ENCODE measurements around the gene KY. TPM values are rescaled to one million over a fixed set of nuclear protein-coding genes. Genes with fewer than 3 reads are reported as not detected.
"Not testable (repeated sequence)": the region's sequence is repeated elsewhere in the genome, so short reads cannot be mapped to it uniquely, and the experiment has no call there.

Gene KY
- total RNA-seq, 1 donor from 2014 or later = 1.6 TPM

DNA sequence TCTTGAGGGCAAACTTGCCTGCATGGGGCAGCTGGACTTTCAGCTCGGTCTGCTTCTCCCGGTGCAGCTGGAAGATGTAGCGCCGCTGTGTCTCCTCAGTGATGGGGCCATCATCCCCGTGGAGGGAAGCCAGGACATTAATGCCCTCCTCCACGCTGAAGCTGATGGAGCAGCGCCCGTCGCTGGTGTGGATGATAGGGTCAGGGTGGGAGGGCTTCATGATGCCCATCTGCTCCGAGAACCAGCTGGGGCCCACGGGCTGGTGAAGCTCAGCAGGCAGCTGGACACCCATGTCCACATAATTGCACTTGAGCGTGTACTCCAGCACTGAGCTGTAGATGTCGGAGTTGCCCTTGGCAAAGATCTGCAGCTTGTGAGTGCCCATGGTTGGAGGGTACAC is 46.9 kb downstream of the KY start:
- DNase-seq (ENCODE audit: low read depth) = no peak

DNA sequence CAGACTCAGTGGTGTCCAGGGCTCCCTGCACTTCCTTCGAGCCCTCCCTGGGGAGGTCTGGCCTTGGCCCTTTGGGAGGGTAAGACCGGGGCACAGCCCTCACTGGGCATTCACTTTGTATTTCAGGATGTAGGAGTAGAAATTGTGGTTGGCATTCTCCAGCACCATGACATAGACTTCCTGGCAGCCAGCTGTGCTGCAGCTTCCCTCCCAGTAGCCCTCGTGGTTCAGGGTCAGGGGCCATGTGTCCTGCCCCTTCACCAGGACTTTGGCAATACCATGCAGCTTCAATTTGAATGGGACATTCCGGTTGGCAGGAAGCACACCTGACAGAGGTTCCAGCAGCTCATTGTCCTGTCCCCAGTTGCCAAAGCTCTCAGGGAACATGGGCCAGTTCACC is 47.3 kb downstream of the KY start:
- no peak for DNase-seq (ENCODE audit: low read depth)

DNA sequence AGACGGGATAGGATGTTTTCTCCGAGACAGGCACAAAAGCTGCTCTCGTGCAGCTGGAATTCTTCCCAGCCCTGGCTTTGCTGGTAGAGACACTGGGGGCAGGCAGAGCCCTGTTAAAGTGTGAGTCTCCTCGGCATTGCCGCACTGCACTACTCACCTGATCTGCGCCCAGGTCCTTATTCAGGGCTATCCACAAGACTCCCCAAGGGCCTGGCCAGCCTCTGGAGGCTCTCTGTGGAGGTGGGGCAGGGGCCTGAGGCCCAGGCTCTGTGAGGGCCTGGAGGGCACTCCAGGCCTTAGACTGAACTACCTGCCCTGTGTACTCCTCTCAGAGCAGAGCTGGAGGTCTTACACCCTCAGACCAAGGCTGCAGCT is 48.4 kb downstream of the KY start:
- DNase-seq (ENCODE audit: low read depth) = no peak

DNA sequence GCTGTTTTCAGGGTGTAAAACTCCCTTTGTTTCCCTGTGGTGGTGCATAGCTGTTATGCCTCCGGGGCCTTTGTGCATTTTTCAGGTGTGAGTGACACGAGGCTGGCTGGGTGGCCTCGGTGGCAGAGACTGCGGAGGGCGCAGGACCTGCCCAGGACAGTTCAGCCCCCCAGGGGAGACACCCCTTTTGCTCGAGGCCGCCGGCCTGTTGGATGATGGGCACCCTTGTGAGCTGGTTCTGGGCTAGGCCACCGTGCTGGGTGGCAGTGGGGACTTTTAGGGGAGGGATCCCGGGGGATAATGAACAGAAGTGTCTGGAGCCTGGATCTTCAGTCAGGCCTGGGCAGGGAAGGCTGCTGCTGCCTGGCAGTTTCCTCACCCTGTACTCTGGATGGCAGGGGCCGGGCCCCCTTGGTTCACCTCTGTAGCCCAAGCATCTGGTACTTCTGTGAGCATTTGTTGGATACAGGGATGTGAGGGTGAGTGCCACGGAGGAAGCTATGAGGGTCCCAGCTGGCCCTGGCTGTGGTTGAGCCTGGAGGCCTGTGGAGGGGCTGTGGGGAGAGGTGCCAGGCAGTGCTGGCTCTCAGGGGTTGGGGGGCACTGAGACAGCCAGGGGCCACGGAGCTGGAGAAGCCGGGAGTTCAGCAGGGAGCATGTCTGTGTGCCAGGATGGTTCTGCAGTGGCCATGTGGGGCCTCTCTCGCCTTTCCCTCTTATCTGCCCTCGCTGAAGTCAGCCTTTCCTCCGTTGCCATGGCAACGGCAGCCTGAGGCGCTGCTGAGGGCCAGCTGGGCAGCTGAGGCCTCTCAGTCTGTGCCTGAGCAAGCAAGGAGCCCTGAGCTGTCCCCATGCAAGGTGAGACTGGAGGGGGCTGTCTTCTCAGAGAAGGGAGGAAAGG is 49.0 kb downstream of the KY start:
- peak; percentile 25 for DNase-seq (ENCODE audit: low read depth)

DNA sequence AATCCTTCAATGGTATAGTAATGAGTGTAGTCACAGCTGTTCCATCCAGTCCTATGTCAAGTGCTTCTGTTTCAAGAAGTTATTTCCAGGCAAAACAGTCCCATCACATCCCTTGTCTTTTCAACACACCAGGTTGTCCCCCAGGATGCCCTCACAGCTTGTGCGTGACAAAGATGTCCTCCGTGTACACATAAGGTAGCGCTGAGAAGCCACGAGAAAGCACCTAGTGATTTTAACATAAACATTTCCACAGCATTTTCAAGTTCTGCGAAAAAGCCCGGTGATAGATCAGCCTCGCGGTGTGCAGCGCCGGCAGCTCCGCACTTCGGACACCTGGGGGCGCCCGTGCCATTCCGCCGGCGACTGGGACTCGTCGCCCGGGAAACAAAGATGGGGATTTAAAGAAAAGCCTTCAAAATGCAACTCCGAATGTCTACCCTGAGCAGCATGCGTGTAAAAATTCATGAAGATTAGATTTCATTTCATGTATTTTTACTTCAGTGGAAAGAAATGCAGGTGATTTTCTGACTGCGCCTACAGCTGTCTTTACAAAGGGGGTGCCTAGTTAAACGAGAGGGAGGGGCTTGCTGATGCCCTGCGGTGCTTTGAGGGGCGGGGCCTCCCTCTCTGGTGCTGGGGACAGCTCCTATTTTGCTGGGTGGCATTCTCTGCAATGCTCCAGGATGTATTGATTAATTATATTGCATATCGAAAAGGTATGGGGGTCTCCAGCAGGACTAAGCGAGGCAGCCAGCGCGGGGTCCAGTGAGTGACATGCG is 49.9 kb downstream of the KY start:
- DNase-seq (ENCODE audit: low read depth) = peak; percentile 75

DNA sequence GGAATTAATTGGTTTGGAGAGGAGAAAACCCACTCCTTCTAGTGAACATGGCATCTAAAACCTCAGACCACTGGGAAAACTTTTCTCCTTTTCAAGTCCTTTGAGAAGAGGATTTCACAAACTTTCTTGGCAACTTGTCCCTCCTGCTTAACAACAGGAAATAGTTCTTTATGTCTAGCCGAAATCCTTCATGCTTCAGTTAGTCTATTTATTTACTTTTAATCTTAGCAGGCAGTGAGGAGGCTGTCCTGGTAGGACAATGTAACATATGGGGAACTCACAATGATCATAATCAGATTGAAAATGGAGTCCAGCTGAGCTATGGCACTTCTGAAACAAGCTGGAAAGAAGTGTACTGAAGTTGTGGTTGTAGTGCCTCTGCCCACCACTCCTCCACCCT is 50.6 kb downstream of the KY start:
- no peak for DNase-seq (ENCODE audit: low read depth)

DNA sequence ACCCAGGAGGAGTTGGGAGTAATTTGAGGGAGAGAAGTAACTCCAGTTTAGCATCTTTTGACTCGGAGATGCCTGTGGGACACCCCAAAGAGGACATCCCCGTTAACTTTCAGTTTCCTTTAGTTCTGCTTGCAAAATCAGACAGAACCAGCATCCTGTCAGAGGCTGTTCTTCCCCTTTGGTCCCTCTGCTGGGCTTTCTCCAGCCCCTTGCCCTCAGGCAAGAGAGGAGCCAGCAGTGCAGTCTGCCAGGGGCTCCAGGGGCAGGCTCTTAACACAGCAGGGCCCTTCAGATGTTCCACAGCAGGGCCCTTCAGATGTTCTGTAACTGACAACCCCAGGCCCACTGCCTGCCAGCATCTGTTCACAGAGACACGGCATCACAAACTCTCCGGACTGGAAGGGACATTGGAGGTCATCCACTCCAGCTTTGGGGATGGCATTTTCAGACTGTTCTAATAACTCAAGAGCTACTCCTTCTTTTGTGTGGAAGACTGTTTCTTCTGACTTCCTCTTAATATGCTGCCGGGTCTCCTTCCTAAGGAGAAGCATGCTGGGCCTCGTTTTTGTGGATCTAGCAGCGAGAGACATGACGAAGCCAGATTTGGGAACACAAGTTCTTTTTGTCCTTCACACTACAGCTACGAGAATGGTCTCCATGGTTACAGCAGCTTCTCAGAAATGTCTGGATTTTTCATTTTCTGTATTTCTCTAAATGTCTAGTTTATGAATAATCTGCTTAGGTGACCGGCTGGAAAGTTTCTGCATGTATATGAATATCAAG is 51.9 kb downstream of the KY start:
- DNase-seq (ENCODE audit: low read depth) = no peak

DNA sequence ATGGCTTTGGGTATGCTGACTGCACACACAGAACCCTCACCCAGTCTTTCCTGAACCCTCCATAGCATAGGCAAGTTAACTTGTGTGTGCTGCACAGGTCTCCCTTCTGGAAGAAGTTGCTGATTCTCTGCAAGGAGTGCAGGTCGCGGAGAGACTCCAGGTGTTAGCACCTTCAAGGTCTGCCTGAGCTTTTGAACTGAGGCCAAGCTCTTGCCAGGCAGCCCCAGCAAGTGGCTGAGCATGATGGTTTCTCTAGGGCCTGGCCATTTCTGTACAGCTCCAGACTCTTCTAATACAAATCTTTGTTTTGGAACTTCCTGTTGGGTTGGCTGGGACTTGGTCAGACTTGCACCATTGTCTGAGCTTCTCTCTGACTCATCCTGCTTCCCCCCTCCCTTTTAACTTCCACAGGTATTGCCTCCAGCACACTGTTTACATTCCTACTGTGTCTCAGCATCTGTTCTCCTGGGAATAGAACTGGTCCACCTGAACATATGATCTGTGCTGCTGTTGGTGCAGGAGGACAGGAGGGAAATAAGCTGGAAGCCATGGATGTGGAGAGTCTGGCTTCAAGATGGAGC is 53.3 kb downstream of the KY start:
- no peak for DNase-seq (ENCODE audit: low read depth)

DNA sequence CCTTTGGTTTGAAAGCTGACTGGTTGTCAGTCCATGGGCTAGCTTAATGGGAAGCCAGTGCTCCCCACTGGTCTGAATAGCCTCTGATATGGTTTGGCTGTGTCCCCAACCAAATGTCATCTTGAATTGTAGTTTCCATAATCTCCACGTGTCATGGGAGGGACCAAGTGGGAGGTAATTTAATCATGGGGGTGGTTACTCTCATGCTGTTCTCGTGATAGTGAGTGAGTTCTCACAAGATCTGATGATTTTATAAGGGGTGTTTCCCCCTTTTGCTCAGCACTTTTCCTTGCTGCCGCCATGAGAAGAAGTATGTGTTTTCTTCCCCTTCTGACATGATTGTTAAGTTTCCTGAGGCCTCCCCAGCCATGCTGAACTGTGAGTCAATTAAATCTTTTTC is 55.8 kb downstream of the KY start:
- DNase-seq (ENCODE audit: low read depth) = not testable (repeated sequence)

DNA sequence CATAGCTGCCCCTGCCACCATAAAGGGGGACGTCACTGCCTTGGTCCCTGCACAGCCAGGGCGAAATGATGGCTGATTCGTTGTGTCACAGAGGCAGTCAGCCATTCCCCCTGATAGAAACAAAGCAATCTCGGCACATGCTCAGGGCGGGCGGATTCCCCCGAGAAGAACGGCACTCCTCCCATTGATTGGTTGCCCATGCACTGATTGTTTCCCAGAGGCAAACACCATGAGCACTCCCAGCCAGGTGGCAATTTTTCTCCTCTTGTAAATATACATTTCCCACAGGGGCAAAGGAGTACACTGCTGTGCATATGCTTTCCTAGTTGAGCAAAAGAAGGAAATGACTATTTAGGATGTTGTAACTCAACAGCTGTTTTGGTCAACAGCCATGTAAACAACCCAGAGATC is 56.5 kb downstream of the KY start:
- no peak for DNase-seq (ENCODE audit: low read depth)

DNA sequence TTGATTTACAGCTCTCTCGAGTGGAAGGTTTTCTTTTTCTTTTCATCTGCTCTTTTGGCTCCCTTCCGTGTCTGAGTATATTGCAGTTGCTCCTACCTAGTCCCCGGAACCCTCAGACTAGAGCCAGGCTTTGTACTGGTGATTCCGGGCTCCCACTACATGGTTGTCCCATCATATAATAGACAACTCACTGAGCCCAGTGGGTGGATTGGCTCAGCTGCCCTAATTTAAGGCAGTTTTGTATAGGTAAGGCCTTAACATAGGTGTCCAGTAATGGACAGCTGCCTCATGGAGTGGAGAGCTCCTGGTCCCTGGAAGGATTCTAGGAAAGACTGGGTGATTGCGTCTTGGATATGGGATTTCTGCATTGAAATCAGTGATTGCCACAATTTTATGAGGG is 58.0 kb downstream of the KY start:
- no peak for DNase-seq (ENCODE audit: low read depth)

DNA sequence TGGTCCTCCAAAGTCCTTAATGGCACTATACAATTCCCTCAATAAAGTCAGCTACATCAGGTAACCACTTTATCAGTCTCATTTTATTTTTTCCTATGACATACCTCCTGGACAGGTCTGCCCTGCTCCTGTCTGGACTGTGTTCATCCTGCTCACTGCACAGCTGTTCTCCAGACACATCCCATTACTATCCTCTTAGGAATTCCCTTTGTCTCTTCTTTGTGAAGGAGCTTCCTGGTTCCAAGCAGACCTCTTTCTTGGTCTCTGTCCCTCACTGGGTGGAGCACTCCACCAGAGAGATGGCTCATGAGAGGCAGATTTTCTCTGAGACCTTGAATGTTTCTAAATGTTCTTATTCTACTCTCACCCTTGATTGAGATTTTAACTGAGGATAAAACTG is 60.1 kb downstream of the KY start:
- DNase-seq (ENCODE audit: low read depth) = peak; percentile 28

DNA sequence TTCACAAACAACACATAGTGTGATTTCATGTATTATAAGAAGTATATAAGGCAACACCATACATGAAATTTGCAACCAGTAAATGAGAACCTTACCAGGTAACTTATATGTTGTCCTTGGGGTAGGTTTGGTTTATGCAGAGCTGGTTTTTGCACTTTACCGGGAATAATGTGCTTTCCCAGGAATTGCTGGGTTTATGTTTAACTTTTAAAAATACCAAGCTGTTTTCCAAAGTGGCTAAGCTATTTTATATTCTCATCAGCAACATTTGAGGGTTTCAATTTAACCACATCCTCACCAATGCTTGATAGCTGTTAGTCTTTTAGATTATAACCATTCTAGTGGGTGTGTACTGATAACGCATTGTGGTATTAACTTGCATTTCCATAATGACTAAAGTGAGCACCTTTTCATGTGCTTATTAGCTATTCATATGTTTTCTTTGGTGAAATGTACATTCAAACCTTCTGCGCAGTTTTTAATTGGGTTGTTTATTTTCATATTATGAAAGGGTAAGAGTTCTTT is 71.6 kb downstream of the KY start:
- DNase-seq (ENCODE audit: low read depth) = no peak

DNA sequence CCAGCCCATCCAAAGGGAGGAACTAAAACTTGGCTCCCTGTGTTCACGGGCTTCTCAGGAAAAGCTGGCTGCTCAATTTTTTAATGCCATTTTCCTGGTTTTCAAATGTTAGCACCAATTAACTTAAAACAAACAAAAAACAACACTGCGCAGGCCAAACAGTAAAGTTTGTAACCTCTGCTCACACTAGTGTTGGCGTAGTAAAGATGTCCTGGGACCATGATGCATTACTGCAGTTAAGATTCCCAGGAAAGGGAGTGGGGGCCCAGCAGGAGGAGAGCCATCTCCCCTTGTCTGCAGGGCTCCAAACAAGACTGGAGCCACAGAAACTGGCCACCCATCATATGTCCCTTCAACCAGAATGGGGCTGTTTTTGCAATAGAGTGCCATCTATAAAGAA is 74.0 kb downstream of the KY start:
- DNase-seq (ENCODE audit: low read depth) = no peak

DNA sequence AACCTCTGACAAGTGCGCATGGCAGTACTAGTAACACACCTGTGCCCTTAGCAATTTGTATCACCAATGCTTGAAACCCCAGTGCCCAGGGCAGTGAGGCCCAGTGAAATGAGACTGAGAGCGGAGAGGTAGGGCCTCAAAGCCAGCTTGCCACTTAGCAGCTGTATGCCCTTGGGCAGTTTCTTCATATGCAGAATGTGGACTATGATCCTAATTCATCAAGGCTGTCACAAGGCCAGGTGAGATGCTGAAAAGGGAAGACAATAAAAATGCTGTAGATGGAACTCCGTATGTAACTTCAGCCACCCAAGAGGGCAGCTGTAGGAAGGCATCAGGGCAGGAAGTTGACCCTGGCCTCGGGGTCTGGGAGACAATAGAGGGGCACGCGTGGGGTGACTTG is 74.4 kb downstream of the KY start:
- DNase-seq (ENCODE audit: low read depth) = no peak

DNA sequence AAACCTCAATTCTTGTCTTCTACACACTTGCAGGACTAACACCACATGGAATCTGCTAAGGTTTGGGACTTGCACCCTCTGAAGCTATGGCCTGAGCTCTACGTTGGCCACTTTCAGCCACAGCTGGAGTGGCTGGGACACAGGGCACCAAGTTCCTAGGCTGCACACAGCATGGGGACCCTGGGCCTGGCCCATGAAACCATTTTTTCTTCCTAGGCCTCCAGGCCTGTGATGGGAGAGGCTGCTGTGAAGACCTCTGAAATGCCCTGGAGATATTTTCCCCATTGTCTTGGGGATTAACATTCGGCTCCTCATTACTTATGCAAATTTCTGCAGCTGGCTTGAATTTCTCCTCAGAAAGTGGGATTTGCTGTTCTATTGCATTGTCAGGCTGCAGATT is 80.9 kb downstream of the KY start:
- not testable (repeated sequence) for DNase-seq (ENCODE audit: low read depth)

DNA sequence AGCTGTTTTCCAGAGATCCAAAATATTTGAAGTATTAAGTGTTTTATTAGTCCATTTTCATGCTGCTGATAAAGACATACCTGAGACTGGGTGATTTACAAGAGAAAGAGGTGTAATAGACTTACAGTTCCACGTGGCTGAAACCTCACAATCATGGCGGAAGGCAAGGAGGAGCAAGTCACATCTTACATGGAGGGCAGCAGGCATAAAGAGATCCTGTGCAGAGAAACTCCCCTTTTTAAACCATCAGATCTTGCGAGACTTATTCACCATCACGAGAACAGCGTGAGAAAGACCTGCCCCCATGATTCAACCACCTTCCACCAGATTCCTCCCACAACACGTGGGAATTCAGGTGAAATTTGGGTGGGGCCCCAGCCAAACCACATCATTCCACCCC is 82.0 kb downstream of the KY start:
- DNase-seq (ENCODE audit: low read depth) = no peak

DNA sequence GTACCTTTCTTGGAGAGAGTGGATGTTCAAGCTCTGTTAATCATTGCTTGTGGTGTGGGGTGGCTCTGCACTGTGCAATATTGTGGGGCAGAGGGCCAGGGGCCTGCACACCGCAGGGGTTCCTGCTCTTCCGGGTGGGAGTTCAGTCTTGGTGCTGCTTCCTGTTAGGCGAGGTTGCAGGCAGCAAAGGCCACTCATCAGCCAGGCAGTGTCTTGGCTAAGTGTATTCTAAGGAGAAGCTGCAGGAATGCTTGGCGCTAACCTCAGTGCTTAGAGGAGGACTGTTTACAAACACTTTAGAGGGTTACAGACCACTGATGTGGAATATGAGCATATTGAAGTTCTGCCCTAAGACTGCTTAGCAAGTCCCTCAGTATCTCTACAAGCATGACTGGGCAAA is 83.2 kb downstream of the KY start:
- no peak for DNase-seq (ENCODE audit: low read depth)

DNA sequence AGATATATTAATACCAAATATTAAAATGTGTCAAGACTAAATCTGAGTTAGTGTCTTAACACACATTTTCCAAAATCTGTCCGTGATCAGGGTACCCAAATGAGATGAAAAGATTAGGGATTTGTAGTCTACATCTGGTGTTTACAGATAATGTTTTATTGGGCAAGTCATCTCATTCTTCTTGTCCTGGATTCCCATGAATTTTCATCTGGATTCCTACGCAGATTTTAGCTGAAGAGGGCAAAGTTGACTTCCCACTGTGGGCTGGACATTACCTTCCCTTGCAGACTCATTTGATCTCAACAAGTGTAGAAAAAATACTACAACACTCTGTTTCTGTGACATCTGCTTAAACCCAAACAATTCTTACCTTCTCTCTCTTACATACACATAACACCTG is 85.8 kb downstream of the KY start:
- DNase-seq (ENCODE audit: low read depth) = no peak

DNA sequence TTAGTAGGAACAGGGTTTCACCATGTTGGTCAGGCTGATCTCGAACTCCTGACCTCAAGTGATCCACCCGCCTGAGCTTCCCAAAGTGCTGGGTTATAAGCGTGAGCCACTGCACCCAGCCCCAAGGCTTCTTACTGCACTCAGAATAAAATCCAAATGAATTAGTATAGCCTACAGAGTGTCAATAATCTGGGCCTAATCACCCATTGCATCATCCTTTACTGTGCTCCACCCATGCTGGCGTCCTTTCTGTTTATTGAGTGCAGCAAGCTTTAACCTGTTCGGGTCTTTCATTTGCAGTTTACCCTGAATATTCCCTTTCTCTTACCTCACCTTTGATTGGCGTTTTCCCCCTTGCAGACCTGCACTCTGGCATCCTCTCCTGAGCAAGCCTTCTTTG is 87.2 kb downstream of the KY start:
- no peak for DNase-seq (ENCODE audit: low read depth)

DNA sequence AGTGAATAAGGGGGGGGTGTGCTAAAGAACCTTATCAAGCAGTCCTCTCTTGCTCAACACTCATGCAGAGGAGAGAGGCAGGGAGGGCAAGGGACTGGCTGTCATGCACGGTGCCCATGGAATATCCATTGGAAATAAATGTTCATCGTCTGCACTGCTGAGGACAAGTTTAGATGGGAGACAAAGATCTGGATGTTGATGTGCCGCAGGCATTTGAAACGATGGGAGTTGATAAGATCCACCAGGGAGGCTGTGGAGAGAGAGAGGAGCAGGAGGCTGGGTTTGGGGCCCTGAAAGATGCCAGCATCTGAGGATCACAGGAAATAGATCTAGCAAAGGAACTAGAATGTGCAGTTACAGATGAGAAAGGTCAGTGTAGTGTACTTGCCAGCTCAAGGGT is 88.8 kb downstream of the KY start:
- DNase-seq (ENCODE audit: low read depth) = no peak

Data from myocyte (in vitro differentiated cells).